Thyroid gland (tissue), 4 donors: ENCODE data around the gene KRT77.

Experiments
- CTCF ChIP-seq, 6 experiments: fragments of 200-600 bp in 3 of 6; fragments of 450-650 bp in 3 of 6; sonication (generic) in 3 of 6; IDR thresholded peaks; one replicate each; pipeline ENCODE4 v1.5.1; 2016 to 2019; ENCODE audit warnings: antibody characterized with exemption in 6 of 6, mild to moderate bottlenecking in 2 of 6, inconsistent platforms in 1 of 6, moderate library complexity in 1 of 6
- POLR2A ChIP-seq, 2 donors: fragments of 450-650 bp; IDR thresholded peaks; one replicate each; pipeline ENCODE4 v1.6.1; 2017; ENCODE audit warnings: antibody characterized with exemption in 2 of 2, mild to moderate bottlenecking in 2 of 2, moderate library complexity in 1 of 2

- TF ChIP-seq CTCF (IDR thresholded peaks at IDR 0.05) = no peak
- no peak for TF ChIP-seq POLR2A (IDR thresholded peaks at IDR 0.05)
Measured at GRCh38 chr12:52730793-52731192, 27.5 kb upstream of the KRT77 start.
